Neural crest cell (in vitro differentiated cells): ENCODE data around the gene APOB. TPM values are rescaled to one million over a fixed set of nuclear protein-coding genes. Genes with fewer than 3 reads are reported as not detected.

Experiments
- DNase-seq: peaks from one replicate; pipeline ENCODE4 v3.0.0; 2021; ENCODE audit warnings: low read depth, mixed read lengths, low spot score
- H3K27ac Mint-ChIP-seq: one replicate; pipeline ENCODE4 v1.8.0; 2021; ENCODE audit warnings: mild to moderate bottlenecking, mixed read lengths; ENCODE audit not compliant: unreplicated experiment
- H3K27me3 Mint-ChIP-seq: 2 replicates; pipeline ENCODE4 v1.8.0; 2021; ENCODE audit warnings: low read depth, mild to moderate bottlenecking, mixed read lengths
- H3K36me3 Mint-ChIP-seq: 2 replicates; pipeline ENCODE4 v1.8.0; 2021; ENCODE audit warnings: low read depth, mild to moderate bottlenecking, mixed read lengths
- H3K4me1 Mint-ChIP-seq: 2 replicates; pipeline ENCODE4 v1.8.0; 2021; ENCODE audit warnings: mixed read lengths
- H3K4me3 Mint-ChIP-seq: one replicate; pipeline ENCODE4 v1.8.0; 2021; ENCODE audit warnings: mild to moderate bottlenecking, mixed read lengths
- H3K9me3 Mint-ChIP-seq: 2 replicates; pipeline ENCODE4 v1.8.0; 2021; ENCODE audit warnings: mixed read lengths
- CTCF ChIP-seq: fragments of 200-600 bp; sonication (generic); conservative IDR thresholded peaks from 2 replicates; pipeline ENCODE4 v1.5.0; 2021; ENCODE audit warnings: antibody characterized with exemption, mild to moderate bottlenecking
- total RNA-seq: library from RNA; stranded (reverse); gene quantifications from 2 replicates; pipeline ENCODE4 v1.2.1, GENCODE V29; 2021

The APOB gene
- total RNA-seq, 1 donor from 2014 or later: 0.09 TPM

GRCh38 chr2:20998972-20999905 lies 44.6 kb downstream of the APOB start:
- no peak for DNase-seq
- no peaks in the 10 kb centered on the region for H3K9me3 Mint-ChIP-seq
- H3K36me3 Mint-ChIP-seq: no peaks in the 10 kb centered on the region
- H3K4me3 Mint-ChIP-seq: no peak overlapping the region
- peaks cover 18% of the 10 kb centered on the region for H3K27me3 Mint-ChIP-seq
- H3K4me1 Mint-ChIP-seq: no peaks in the 10 kb centered on the region
- no peak overlapping the region for H3K27ac Mint-ChIP-seq
- no peak for TF ChIP-seq CTCF

DNA sequence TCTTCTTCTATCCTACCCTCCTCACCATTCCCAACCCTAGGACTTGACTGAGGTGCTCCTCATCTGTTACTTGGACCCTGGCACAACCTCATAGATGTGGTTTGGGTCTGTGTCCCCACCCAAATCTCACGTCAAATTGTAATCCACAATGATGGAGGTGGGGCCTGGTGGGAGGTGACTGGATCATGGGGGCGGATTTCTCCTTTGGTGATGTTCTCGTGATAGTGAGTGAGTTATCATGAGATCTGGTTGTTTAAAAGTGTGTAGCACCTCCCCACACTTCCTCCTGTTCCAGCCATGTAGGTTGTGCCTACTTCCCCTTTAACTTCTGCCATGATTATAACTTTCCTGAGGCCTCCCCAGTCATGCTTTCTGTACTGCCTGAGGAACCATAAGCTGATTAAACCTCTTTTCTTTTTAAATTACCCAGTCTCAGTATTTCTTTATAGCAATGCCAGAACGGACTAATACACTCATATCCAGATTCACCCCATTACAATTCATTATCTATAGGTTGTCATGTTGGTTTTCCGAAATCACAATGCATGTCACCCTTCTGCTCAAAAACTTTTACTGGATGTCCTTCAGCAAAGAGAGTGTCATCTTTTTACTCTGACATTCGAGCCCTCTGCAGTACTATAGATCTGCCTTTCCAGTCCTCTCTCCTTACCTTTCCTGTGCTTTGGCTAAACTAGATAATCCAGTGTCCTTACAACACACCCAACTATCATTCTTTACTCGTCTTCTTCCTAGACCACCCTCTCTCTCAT lies 45.7 kb downstream of the APOB start:
- peaks cover 12% of the 10 kb centered on the region for H3K27me3 Mint-ChIP-seq
- H3K4me3 Mint-ChIP-seq: no peak overlapping the region
- H3K27ac Mint-ChIP-seq: no peak overlapping the region
- TF ChIP-seq CTCF: no peak
- DNase-seq: no peak
- no peaks in the 10 kb centered on the region for H3K9me3 Mint-ChIP-seq
- no peaks in the 10 kb centered on the region for H3K4me1 Mint-ChIP-seq
- no peaks in the 10 kb centered on the region for H3K36me3 Mint-ChIP-seq

DNA sequence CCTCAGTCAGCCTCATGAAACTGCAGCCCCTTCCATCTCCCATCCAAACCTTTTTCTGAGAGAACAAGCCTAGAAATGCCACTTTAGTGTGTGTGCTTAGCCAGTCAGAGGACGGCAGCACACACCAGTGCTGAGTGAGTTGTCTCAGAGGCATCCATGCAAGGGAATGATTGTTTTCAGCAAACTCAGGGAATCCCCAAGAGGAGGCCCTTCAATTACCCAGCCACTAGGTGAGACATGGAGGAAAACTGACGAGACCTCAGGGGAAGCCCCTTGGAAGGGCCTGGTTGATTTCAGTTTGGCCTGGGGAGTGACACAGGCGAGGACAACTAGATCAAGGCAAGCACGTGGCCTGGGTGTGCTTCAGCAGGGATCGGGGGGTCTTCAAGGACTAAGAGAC lies 49.7 kb downstream of the APOB start:
- no peaks in the 10 kb centered on the region for H3K36me3 Mint-ChIP-seq
- peaks cover 6% of the 10 kb centered on the region for H3K27me3 Mint-ChIP-seq
- no peaks in the 10 kb centered on the region for H3K9me3 Mint-ChIP-seq

DNA sequence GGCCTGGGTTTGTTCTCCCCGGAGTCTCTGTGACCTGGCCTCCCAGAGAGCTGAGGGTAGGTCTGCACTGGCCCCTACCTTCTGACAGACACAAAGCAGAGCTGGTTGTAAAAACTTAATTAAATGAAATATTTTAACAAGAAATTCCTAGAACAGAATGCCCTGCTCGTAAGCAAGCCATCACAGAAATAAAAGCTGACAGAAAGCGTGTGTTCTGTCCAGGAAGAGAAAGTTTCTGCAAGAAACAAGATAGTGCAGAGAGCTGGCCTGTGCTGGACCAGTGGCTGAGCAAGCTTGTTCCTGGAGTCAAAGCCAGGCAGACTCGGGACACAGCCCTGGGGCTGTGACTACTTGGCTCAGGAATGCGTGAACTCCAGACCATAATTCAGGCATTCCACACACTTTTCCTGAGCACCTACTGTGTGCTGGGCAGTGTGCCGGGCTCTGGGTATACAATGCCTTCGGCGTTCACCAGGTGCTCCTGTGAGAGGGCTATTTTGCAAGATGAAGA lies 51.6 kb downstream of the APOB start:
- Mint-ChIP-seq H3K36me3 (no peaks in the 10 kb centered on the region), H3K9me3 (no peaks in the 10 kb centered on the region), H3K4me3 (no peak overlapping the region), H3K27ac (no peak overlapping the region), H3K4me1 (peaks cover 13% of the 10 kb centered on the region), H3K27me3 (peaks cover 6% of the 10 kb centered on the region)
- TF ChIP-seq CTCF: no peak
- no peak for DNase-seq

More for the DNA sequence above, 49.7 kb downstream of the APOB start:
- peak overlapping the region; percentile 53 for H3K27ac Mint-ChIP-seq
- peaks cover 12% of the 10 kb centered on the region for H3K4me1 Mint-ChIP-seq
- no peak for DNase-seq
- TF ChIP-seq CTCF: no peak
- H3K4me3 Mint-ChIP-seq: no peak overlapping the region
